Uterus (tissue), 4 donors: ENCODE data around the gene CARD14. TPM values are rescaled to one million over a fixed set of nuclear protein-coding genes. Genes with fewer than 3 reads are reported as not detected.

Source experiments
- DNase-seq, 2 donors: peaks; one replicate each; pipeline ENCODE4 v3.0.0-alpha.2; 2019 to 2020
- H3K27ac ChIP-seq, 2 donors: fragments of 200-600 bp; sonication (generic); 1 replicate in 1 of 2; 2 replicates in 1 of 2; pipeline ENCODE4 v1.5.1; 2016 to 2018
- H3K27me3 ChIP-seq, 2 donors: fragments of 200-600 bp; sonication (generic); one replicate each; pipeline ENCODE4 v1.5.1; 2018 to 2019; ENCODE audit warnings: control low read depth in 1 of 2
- H3K36me3 ChIP-seq, 2 donors: fragments of 200-600 bp; sonication (generic); one replicate each; pipeline ENCODE4 v1.5.1; 2019; ENCODE audit warnings: control low read depth in 1 of 2
- H3K4me1 ChIP-seq, 2 donors: fragments of 200-600 bp; sonication (generic); one replicate each; pipeline ENCODE4 v1.5.1; 2018 to 2019; ENCODE audit warnings: control low read depth in 1 of 2
- H3K4me3 ChIP-seq, 2 donors: fragments of 200-600 bp; sonication (generic); 1 replicate in 1 of 2; 2 replicates in 1 of 2; pipeline ENCODE4 v1.5.1; 2018 to 2019; ENCODE audit warnings: mild to moderate bottlenecking in 1 of 2
- H3K9me3 ChIP-seq, 2 donors: fragments of 200-600 bp; sonication (generic); one replicate each; pipeline ENCODE4 v1.5.1; 2019; ENCODE audit warnings: control low read depth in 1 of 2
- POLR2A ChIP-seq, 2 donors: fragments of 450-650 bp; IDR thresholded peaks; one replicate each; pipeline ENCODE4 v1.6.1; 2016; ENCODE audit warnings: antibody characterized with exemption in 2 of 2, mild to moderate bottlenecking in 1 of 2, moderate library complexity in 1 of 2
- intact Hi-C: fragments of 100-400 bp; cut with DNase I; formaldehyde crosslinking; loops from one replicate; pipeline ENCODE4 v1.15.1; 2023; ENCODE audit warnings: low total_unique reads
- total RNA-seq, 4 donors: library from RNA; depleted of rRNA in 3 of 4; stranded (reverse); fragments of >200 nt in 3 of 4; gene quantifications; one replicate each; pipeline versions ENCODE4 v1.1.0 to v1.2.4, GENCODE V29; 2014 to 2023
- TF ChIP-seq, protein P1 (sequence below), 4 experiments: fragments of 200-600 bp in 2 of 4; fragments of 450-650 bp in 2 of 4; sonication (generic) in 2 of 4; IDR thresholded peaks; one replicate each; pipeline ENCODE4 v1.5.1; 2016 to 2019; ENCODE audit warnings: antibody characterized with exemption in 4 of 4, mild to moderate bottlenecking in 2 of 4, moderate library complexity in 1 of 4
- donor health status: DM: yes; HTN: yes; CAD: no.

CARD14 gene
- total RNA-seq, 4 donors from 2014 or later, result 0.43 to 1.4 TPM; not detected in 2

DNA sequence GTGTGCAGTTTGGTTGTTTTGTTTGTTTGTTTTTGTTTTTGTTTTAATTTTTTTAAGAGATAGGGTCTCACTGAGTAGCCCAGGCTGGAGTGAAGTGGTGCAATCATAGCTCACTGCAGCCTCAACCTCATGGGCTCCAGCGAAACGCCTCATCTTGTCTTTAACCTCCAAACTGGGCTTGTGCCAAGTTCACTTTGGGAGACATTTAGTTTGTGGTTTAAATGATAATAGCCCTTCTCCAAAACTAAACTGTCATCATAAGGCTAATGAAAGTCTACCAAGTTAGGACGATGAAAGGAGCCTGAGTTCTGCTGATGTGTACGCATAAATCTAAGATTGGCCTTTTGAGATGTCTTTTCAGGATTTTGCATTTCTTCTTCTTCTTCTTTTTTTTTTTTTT lies 6.5 kb upstream of the CARD14 start:
- no peaks in the 10 kb centered on the region for H3K36me3 ChIP-seq
- no peaks in the 10 kb centered on the region for H3K9me3 ChIP-seq
- no peak for TF ChIP-seq POLR2A (IDR thresholded peaks at IDR 0.05)
- TF ChIP-seq, protein P1, sequence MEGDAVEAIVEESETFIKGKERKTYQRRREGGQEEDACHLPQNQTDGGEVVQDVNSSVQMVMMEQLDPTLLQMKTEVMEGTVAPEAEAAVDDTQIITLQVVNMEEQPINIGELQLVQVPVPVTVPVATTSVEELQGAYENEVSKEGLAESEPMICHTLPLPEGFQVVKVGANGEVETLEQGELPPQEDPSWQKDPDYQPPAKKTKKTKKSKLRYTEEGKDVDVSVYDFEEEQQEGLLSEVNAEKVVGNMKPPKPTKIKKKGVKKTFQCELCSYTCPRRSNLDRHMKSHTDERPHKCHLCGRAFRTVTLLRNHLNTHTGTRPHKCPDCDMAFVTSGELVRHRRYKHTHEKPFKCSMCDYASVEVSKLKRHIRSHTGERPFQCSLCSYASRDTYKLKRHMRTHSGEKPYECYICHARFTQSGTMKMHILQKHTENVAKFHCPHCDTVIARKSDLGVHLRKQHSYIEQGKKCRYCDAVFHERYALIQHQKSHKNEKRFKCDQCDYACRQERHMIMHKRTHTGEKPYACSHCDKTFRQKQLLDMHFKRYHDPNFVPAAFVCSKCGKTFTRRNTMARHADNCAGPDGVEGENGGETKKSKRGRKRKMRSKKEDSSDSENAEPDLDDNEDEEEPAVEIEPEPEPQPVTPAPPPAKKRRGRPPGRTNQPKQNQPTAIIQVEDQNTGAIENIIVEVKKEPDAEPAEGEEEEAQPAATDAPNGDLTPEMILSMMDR (IDR thresholded peaks at IDR 0.05), result no peak
- H3K4me1 ChIP-seq, result no peaks in the 10 kb centered on the region
- H3K27me3 ChIP-seq, result no peaks in the 10 kb centered on the region
- H3K27ac ChIP-seq, result no peak overlapping the region
- intact Hi-C loops, result no loop called here
- no peak for DNase-seq
- no peak overlapping the region for H3K4me3 ChIP-seq

DNA sequence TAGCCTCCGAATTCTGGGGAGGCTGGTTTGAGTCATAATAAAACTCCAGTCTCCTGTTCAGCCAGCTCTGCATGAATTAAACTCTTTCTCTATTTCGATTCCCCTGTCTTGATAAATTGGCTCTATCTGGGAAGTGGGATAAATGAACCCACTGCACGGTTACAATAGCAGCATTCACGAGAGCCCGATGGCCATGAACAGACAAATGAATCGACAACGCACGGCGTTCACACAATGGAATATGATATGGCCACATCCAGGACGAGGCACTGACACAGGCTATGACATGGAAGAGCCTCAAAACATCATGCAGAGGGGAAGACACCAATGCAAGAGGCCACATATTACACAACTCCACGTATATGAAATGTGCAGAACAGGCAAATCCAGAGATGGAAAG lies 5.6 kb upstream of the CARD14 start:
- intact Hi-C loops, result no loop called here
- Histone ChIP-seq H3K4me3 (no peak overlapping the region), H3K4me1 (no peaks in the 10 kb centered on the region), H3K27ac (no peak overlapping the region), H3K9me3 (no peaks in the 10 kb centered on the region), H3K36me3 (no peaks in the 10 kb centered on the region), H3K27me3 (no peaks in the 10 kb centered on the region)
- no peak for DNase-seq
- TF ChIP-seq, protein P1 (IDR thresholded peaks at IDR 0.05), result no peak
- TF ChIP-seq POLR2A (IDR thresholded peaks at IDR 0.05), result no peak

DNA sequence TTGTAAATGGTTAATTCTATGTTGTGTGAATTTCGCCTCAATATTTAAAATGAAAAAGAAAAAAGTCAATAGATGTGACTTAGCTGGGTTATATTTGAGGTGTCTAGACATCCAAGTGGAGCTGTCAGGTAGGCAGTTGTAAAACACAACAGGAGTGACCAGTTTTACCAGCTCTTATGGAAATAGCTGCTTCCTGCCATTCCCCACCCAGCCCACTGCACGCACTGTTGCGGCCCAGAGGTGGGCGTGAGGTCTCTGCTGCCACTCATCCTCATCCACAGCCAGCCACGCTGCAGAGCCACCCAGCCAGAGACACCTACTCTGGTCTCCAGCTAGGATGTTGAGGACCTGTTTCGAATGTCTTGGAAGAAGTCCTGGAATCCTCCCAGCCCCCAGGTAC lies 3.4 kb upstream of the CARD14 start:
- TF ChIP-seq, protein P1 (IDR thresholded peaks at IDR 0.05), result no peak
- TF ChIP-seq POLR2A (IDR thresholded peaks at IDR 0.05), result no peak
- intact Hi-C loops, result no loop called here
- no peaks in the 10 kb centered on the region for H3K27me3 ChIP-seq

DNA sequence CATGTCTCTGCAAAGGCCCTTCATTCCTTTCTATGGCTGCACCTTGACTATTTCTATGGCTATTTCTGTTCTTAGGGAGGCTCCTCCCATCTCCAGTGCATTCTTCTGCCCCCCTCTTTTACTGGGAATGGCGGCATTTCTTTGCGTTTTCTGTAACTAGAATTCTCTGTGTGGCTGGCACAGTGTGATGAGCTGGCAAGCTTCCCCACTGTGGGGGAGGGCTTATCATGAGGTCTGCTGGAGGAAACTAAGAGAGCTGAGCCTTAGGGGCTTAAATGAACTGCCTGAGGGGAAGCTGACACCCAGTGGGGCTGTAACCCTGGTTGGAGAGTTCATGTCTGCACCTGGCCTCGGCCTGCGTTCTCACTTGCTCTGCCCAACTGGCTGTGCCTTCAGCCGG lies 1.5 kb upstream of the CARD14 start:
- DNase-seq, result no peak
- H3K36me3 ChIP-seq, result no peaks in the 10 kb centered on the region
- no peaks in the 10 kb centered on the region for H3K27me3 ChIP-seq
- H3K27ac ChIP-seq, result no peak overlapping the region
- H3K4me3 ChIP-seq, result no peak overlapping the region
- intact Hi-C loops, result no loop called here
- H3K4me1 ChIP-seq, result no peaks in the 10 kb centered on the region
- H3K9me3 ChIP-seq, result no peaks in the 10 kb centered on the region
- no peak for TF ChIP-seq POLR2A (IDR thresholded peaks at IDR 0.05)
- TF ChIP-seq, protein P1 (IDR thresholded peaks at IDR 0.05), result no peak

More for the DNA sequence above, 3.4 kb upstream of the CARD14 start:
- H3K9me3 ChIP-seq, result no peaks in the 10 kb centered on the region
- H3K4me3 ChIP-seq, result no peak overlapping the region
- H3K36me3 ChIP-seq, result no peaks in the 10 kb centered on the region
- no peak overlapping the region for H3K27ac ChIP-seq
- no peaks in the 10 kb centered on the region for H3K4me1 ChIP-seq
- DNase-seq, result no peak

DNA sequence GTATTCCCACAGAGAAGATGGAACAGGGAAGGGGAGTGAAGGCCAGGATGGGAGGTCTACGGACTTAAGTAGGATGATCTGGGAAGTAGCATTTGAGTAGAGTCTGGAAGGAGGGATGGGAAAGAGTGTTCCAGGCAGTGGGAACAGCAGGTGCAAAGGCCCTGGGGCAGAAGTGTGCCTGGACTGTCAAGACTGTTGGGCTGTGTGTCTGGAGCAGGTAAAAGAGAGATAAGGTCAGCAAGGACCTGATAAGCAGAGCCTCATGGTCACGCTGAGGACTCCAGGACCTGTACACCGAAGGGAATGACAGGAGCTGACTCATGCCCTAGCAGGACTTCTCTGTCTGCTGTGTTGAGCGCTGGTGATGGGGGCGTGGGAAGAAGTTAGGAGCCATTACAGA lies 723 bp upstream of the CARD14 start:
- DNase-seq, result no peak
- intact Hi-C loops, result no loop called here
- TF ChIP-seq, protein P1 (IDR thresholded peaks at IDR 0.05), result no peak
- TF ChIP-seq POLR2A (IDR thresholded peaks at IDR 0.05), result no peak
- Histone ChIP-seq H3K4me3 (no peak overlapping the region), H3K36me3 (no peaks in the 10 kb centered on the region), H3K9me3 (no peaks in the 10 kb centered on the region), H3K27ac (no peak overlapping the region), H3K27me3 (no peaks in the 10 kb centered on the region), H3K4me1 (no peaks in the 10 kb centered on the region)
